ENCODE results near the gene CES3.

The CES3 gene

GRCh38 chr16:66949472-66949871 is 11.6 kb upstream of the CES3 start:
- Histone ChIP-seq H3K4me3 (ENCODE audit: low read length) (no peak overlapping the region), H3K27ac (ENCODE audit: low read length) (no peak overlapping the region), H2AFZ (ENCODE audit: low read length) (no peak overlapping the region), H3K27me3 (replicated peaks; ENCODE audit: insufficient read depth, low read length) (no peaks in the 10 kb centered on the region; the same call in 1 of the 2 replicates), H3K36me3 (replicated peaks; ENCODE audit: insufficient read depth, low read length) (no peaks in the 10 kb centered on the region), H3K4me1 (ENCODE audit: low read length) (peaks cover 5% of the 10 kb centered on the region), H4K20me1 (ENCODE audit: insufficient read depth, low read length) (no peaks in the 10 kb centered on the region), H3K9me3 (replicated peaks; ENCODE audit: insufficient read depth, low read length) (no peaks in the 10 kb centered on the region), H3F3A (ENCODE audit: insufficient read depth, low read length) (no peaks in the 10 kb centered on the region), H3K79me2 (ENCODE audit: low read length) (no peaks in the 10 kb centered on the region), H3K9me2 (replicated peaks; ENCODE audit: insufficient read depth, low read length) (no peaks in the 10 kb centered on the region), H3K4me2 (ENCODE audit: low read depth, low read length) (no peak overlapping the region), H3K9ac (ENCODE audit: low read length) (no peak overlapping the region)
- TF ChIP-seq CTCF (IDR thresholded peaks at IDR 0.05; ENCODE audit: low read length) (no peak), EZH2 (optimal IDR thresholded peaks at IDR 0.05; ENCODE audit: low read depth, low read length) (no peak), EZH2phosphoT487 (IDR thresholded peaks at IDR 0.05; ENCODE audit: low read length) (no peak)
- no peak for DNase-seq

- Histone ChIP-seq H3K27me3 (replicated peaks; ENCODE audit: insufficient read depth, low read length) (no peaks in the 10 kb centered on the region; the same call in 1 of the 2 replicates), H3K4me2 (ENCODE audit: low read depth, low read length) (peak overlapping the region; percentile 27; the same call in 1 of the 2 replicates), H3K4me1 (ENCODE audit: low read length) (peaks cover 5% of the 10 kb centered on the region), H3K9me3 (replicated peaks; ENCODE audit: insufficient read depth, low read length) (no peaks in the 10 kb centered on the region), H3K9me2 (replicated peaks; ENCODE audit: insufficient read depth, low read length) (no peaks in the 10 kb centered on the region), H3K9ac (ENCODE audit: low read length) (no peak overlapping the region), H3K4me3 (ENCODE audit: low read length) (no peak overlapping the region), H3K79me2 (ENCODE audit: low read length) (no peaks in the 10 kb centered on the region), H4K20me1 (ENCODE audit: insufficient read depth, low read length) (no peaks in the 10 kb centered on the region), H3K36me3 (replicated peaks; ENCODE audit: insufficient read depth, low read length) (no peaks in the 10 kb centered on the region), H3K27ac (ENCODE audit: low read length) (no peak overlapping the region), H2AFZ (ENCODE audit: low read length) (0 out of 2 replicates have a peak overlapping the region, but pooled peaks have one; percentile 15), H3F3A (ENCODE audit: insufficient read depth, low read length) (no peaks in the 10 kb centered on the region)
- no peak for TF ChIP-seq CTCF (IDR thresholded peaks at IDR 0.05; ENCODE audit: low read length)
- TF ChIP-seq EZH2 (optimal IDR thresholded peaks at IDR 0.05; ENCODE audit: low read depth, low read length): no peak
- no peak for TF ChIP-seq EZH2phosphoT487 (IDR thresholded peaks at IDR 0.05; ENCODE audit: low read length)
- no peak for DNase-seq
These were observed 10.6 kb upstream of the CES3 start for GRCh38 chr16:66950437-66950836.

DNA sequence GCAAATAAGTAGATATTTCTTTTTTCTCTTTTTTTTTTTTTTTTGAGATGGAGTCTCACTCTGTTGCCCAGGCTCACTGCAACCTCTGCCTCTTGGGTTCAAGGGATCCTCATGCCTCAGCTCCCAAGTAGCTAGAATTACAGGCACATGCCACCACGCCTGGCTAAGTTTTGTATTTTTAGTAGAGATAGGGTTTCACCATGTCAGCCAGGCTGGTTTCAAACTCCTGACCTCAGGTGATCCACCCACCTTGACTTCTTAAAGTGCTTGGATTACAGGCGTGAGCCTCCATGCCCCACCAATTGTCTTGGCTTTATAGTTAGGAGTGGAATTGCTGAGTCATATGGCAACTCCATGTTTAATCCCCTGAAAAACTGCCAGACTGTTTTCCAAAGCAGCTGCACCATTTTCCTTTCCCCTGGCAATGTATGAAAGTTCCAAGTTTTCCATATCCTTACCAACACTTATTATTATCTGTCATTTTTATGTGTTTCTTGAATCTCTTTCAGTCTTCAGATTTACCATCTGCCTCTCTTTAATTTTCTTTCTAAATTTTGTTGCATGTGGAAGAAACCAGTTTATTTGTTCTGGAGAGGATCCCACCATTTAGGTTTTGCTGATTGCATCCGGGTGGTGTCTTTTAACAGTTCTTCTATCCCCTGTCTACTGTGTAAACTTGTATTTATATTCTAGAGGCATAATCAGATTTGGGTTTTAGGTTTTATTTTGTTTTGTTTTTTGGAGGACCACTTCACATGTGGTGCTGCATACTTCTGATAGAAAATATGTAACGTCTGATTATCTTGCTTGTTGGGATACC is 9.9 kb upstream of the CES3 start:
- peaks cover 5% of the 10 kb centered on the region for H3K4me1 ChIP-seq (ENCODE audit: low read length)
- H3K9me2 ChIP-seq (replicated peaks; ENCODE audit: insufficient read depth, low read length): no peaks in the 10 kb centered on the region
- TF ChIP-seq EZH2phosphoT487 (IDR thresholded peaks at IDR 0.05; ENCODE audit: low read length): no peak
- TF ChIP-seq EZH2 (optimal IDR thresholded peaks at IDR 0.05; ENCODE audit: low read depth, low read length): no peak
- no peak for TF ChIP-seq CTCF (IDR thresholded peaks at IDR 0.05; ENCODE audit: low read length)
- H3K79me2 ChIP-seq (ENCODE audit: low read length): no peaks in the 10 kb centered on the region
- no peak overlapping the region for H2AFZ ChIP-seq (ENCODE audit: low read length)
- no peak overlapping the region for H3K27ac ChIP-seq (ENCODE audit: low read length)
- H3K27me3 ChIP-seq (replicated peaks; ENCODE audit: insufficient read depth, low read length): no peaks in the 10 kb centered on the region; the same call in 1 of the 2 replicates
- H3K4me2 ChIP-seq (ENCODE audit: low read depth, low read length): peak overlapping the region; percentile 27; the same call in 1 of the 2 replicates
- no peaks in the 10 kb centered on the region for H3K36me3 ChIP-seq (replicated peaks; ENCODE audit: insufficient read depth, low read length)
- no peaks in the 10 kb centered on the region for H3F3A ChIP-seq (ENCODE audit: insufficient read depth, low read length)
- no peaks in the 10 kb centered on the region for H4K20me1 ChIP-seq (ENCODE audit: insufficient read depth, low read length)
- no peak overlapping the region for H3K9ac ChIP-seq (ENCODE audit: low read length)
- H3K9me3 ChIP-seq (replicated peaks; ENCODE audit: insufficient read depth, low read length): no peaks in the 10 kb centered on the region
- H3K4me3 ChIP-seq (ENCODE audit: low read length): no peak overlapping the region
- no peak for DNase-seq

Data from MM.1S (cell line).